Sigmoid colon (tissue), 7 donors: ENCODE measurements around the gene PRIMA1. TPM values are rescaled to one million over a fixed set of nuclear protein-coding genes. Genes with fewer than 3 reads are reported as not detected.

Experiments used
- DNase-seq: peaks from one replicate; pipeline ENCODE4 v3.0.0-alpha.2; 2019
- H3K27ac ChIP-seq, 4 donors: fragments of 200-600 bp; sonication (generic); one replicate each; pipeline ENCODE4 v1.5.1; 2016 to 2019; ENCODE audit warnings: mild to moderate bottlenecking in 1 of 4
- H3K27me3 ChIP-seq, 3 donors: fragments of 200-600 bp; sonication (generic); one replicate each; pipeline ENCODE4 v1.5.1; 2019; ENCODE audit warnings: mild to moderate bottlenecking in 1 of 3
- H3K36me3 ChIP-seq, 4 donors: fragments of 200-600 bp; sonication (generic); one replicate each; pipeline ENCODE4 v1.5.1; 2016 to 2019
- H3K4me1 ChIP-seq, 4 donors: fragments of 200-600 bp; sonication (generic); one replicate each; pipeline ENCODE4 v1.5.1; 2017 to 2019
- H3K4me3 ChIP-seq, 4 donors: fragments of 200-600 bp; sonication (generic); one replicate each; pipeline ENCODE4 v1.5.1; 2017 to 2019; ENCODE audit warnings: mild to moderate bottlenecking in 2 of 4, moderate library complexity in 1 of 4
- H3K9me3 ChIP-seq, 4 donors: fragments of 200-600 bp in 3 of 4; sonication (generic) in 3 of 4; one replicate each; pipeline versions ENCODE4 v1.5.1 to v1.6.1; 2013 to 2019
- CTCF ChIP-seq, 4 experiments: fragments of 450-650 bp in 3 of 4; fragments of 200-600 bp in 1 of 4; IDR thresholded peaks; one replicate each; pipeline ENCODE4 v1.5.1; 2016 to 2019; ENCODE audit warnings: antibody characterized with exemption in 4 of 4, mild to moderate bottlenecking in 3 of 4, moderate library complexity in 2 of 4
- EP300 ChIP-seq, 4 donors: sonication (generic); formaldehyde crosslinking; IDR thresholded peaks; one replicate each; pipeline ENCODE4 v1.6.1; 2017; ENCODE audit warnings: antibody characterized with exemption in 4 of 4
- POLR2A ChIP-seq, 2 donors: fragments of 450-650 bp; IDR thresholded peaks; one replicate each; pipeline ENCODE4 v1.6.1; 2016; ENCODE audit warnings: antibody characterized with exemption in 2 of 2, mild to moderate bottlenecking in 2 of 2, moderate library complexity in 2 of 2
- POLR2AphosphoS5 ChIP-seq, 4 donors: sonication (generic); formaldehyde crosslinking; IDR thresholded peaks; one replicate each; pipeline ENCODE4 v1.6.1; 2017; ENCODE audit warnings: antibody characterized with exemption in 4 of 4
- WGBS, 2 donors: extraction: QIAGEN DNeasy Blood & Tissue Kit; methylation state at CpG; one replicate each; pipeline ENCODE4 v1.1.7; 2013; 5-methylcytosine and 5-hydroxymethylcytosine counted together
- intact Hi-C: fragments of 100-400 bp; cut with DNase I; formaldehyde crosslinking; loops from one replicate; pipeline ENCODE4 v1.15.1; 2023
- polyA plus RNA-seq, 3 donors: library from polyadenylated mRNA; stranded (reverse); fragments of 200-250 nt; gene quantifications; one replicate each; pipeline ENCODE4 v1.2.3, GENCODE V29; 2013
- total RNA-seq, 4 donors: library from RNA; depleted of rRNA; stranded (reverse); fragments of >200 nt; gene quantifications; one replicate each; pipeline ENCODE4 v1.1.0, GENCODE V29; 2016
- donor health status: healthy with polysubstance abuse.
- donor health status: Bipolar disorder and iron deficiency.
- donor health status: healthy.

PRIMA1 gene
- total and polyA plus RNA-seq, 7 donors: 0.23 to 21.9 (median 7.6) TPM

GRCh38 chr14:93797536-93797935 lies 9.3 kb upstream of the PRIMA1 start:
- Histone ChIP-seq H3K27ac (no peak overlapping the region), H3K27me3 (no peaks in the 10 kb centered on the region), H3K4me1 (peaks cover 0 to 35% (median 29%) of the 10 kb centered on the region in 4 donors), H3K4me3 (no peak overlapping the region), H3K9me3 (no peaks in the 10 kb centered on the region), H3K36me3 (no peaks in the 10 kb centered on the region)
- intact Hi-C loops: loop anchor here (10.0 kb wide), 1 partner anchor 377 kb away; the partner anchor contains the start of gene PPP4R4
- no peak for TF ChIP-seq POLR2A (IDR thresholded peaks at IDR 0.05)
- no peak for TF ChIP-seq CTCF (IDR thresholded peaks at IDR 0.05)
- TF ChIP-seq EP300 (IDR thresholded peaks at IDR 0.05): no peak
- no peak for TF ChIP-seq POLR2AphosphoS5 (IDR thresholded peaks at IDR 0.05)
- no peak for DNase-seq
- WGBS, 2 donors: 87 to 88% methylated on average over 12 of the region's 12 CpGs

- TF ChIP-seq CTCF (IDR thresholded peaks at IDR 0.05): no peak
- TF ChIP-seq POLR2AphosphoS5 (IDR thresholded peaks at IDR 0.05): no peak
- TF ChIP-seq EP300 (IDR thresholded peaks at IDR 0.05): no peak
- no peak for TF ChIP-seq POLR2A (IDR thresholded peaks at IDR 0.05)
- Histone ChIP-seq H3K9me3 (no peaks in the 10 kb centered on the region), H3K36me3 (no peaks in the 10 kb centered on the region), H3K27me3 (no peaks in the 10 kb centered on the region), H3K4me3 (no peak overlapping the region), H3K27ac (peak overlapping the region in 1 of 4 donors; percentile 18), H3K4me1 (peaks cover 0 to 38% (median 28%) of the 10 kb centered on the region in 4 donors)
- no peak for DNase-seq
- intact Hi-C loops: loop anchor here (10.0 kb wide), 1 partner anchor 378 kb away; the partner anchor contains the start of gene PPP4R4
- 65 to 88% methylated on average over 4 of the region's 4 CpGs for WGBS, 2 donors
Observed at GRCh38 chr14:93797071-93797470, 8.8 kb upstream of the PRIMA1 start.

- no peaks in the 10 kb centered on the region for H3K36me3 ChIP-seq
- H3K27ac ChIP-seq: no peak overlapping the region
- DNase-seq: peak; percentile 28
- no peak for TF ChIP-seq POLR2A (IDR thresholded peaks at IDR 0.05)
- no peak for TF ChIP-seq EP300 (IDR thresholded peaks at IDR 0.05)
- no peak for TF ChIP-seq POLR2AphosphoS5 (IDR thresholded peaks at IDR 0.05)
- no peak for TF ChIP-seq CTCF (IDR thresholded peaks at IDR 0.05)
- H3K27me3 ChIP-seq: no peaks in the 10 kb centered on the region
- no peak overlapping the region for H3K4me3 ChIP-seq
- no peaks in the 10 kb centered on the region for H3K9me3 ChIP-seq
- intact Hi-C loops: loop anchor here (10.0 kb wide), 1 partner anchor 380 kb away; the partner anchor contains the start of gene PPP4R4
- 89 to 90% methylated on average over 5 of the region's 5 CpGs for WGBS, 2 donors
- H3K4me1 ChIP-seq: peaks cover 0 to 32% (median 19%) of the 10 kb centered on the region in 4 donors
Observed at GRCh38 chr14:93794756-93795155, 6.5 kb upstream of the PRIMA1 start.

- TF ChIP-seq EP300 (IDR thresholded peaks at IDR 0.05) (no peak), POLR2AphosphoS5 (IDR thresholded peaks at IDR 0.05) (no peak), POLR2A (IDR thresholded peaks at IDR 0.05) (no peak), CTCF (IDR thresholded peaks at IDR 0.05) (no peak)
- Histone ChIP-seq H3K36me3 (no peaks in the 10 kb centered on the region), H3K27me3 (no peaks in the 10 kb centered on the region), H3K4me1 (peaks cover 0 to 29% (median 16%) of the 10 kb centered on the region in 4 donors), H3K4me3 (no peak overlapping the region), H3K27ac (no peak overlapping the region), H3K9me3 (no peaks in the 10 kb centered on the region)
- intact Hi-C loops: loop anchor here (10.0 kb wide), 1 partner anchor 381 kb away; the partner anchor contains the start of gene PPP4R4
- DNase-seq: no peak
- 62 to 78% methylated on average over 10 of the region's 10 CpGs for WGBS, 2 donors
Observed at GRCh38 chr14:93793555-93794324, 5.5 kb upstream of the PRIMA1 start.
